GM12878 (cell line): ENCODE data around the gene PRSS33.

Experiments used
- CBFB ChIP-seq: IDR thresholded peaks from 2 replicates; pipeline ENCODE4 v1.6.1; 2016; ENCODE audit warnings: antibody characterized with exemption, low read depth
- NFXL1 ChIP-seq: fragments of 450-650 bp; IDR thresholded peaks from 2 replicates; pipeline ENCODE4 v1.6.1; 2017; ENCODE audit warnings: antibody characterized with exemption, mild to moderate bottlenecking, borderline replicate concordance
- ZNF274 ChIP-seq: IDR thresholded peaks from one replicate; pipeline ENCODE4 v1.8.0; 2011; ENCODE audit not compliant: insufficient read length, insufficient read depth
- TF ChIP-seq, protein P1 (sequence below): fragments of 150-350 bp; IDR thresholded peaks from 2 replicates; pipeline ENCODE4 v1.6.1; 2016; ENCODE audit warnings: low read depth, low read length

DNA sequence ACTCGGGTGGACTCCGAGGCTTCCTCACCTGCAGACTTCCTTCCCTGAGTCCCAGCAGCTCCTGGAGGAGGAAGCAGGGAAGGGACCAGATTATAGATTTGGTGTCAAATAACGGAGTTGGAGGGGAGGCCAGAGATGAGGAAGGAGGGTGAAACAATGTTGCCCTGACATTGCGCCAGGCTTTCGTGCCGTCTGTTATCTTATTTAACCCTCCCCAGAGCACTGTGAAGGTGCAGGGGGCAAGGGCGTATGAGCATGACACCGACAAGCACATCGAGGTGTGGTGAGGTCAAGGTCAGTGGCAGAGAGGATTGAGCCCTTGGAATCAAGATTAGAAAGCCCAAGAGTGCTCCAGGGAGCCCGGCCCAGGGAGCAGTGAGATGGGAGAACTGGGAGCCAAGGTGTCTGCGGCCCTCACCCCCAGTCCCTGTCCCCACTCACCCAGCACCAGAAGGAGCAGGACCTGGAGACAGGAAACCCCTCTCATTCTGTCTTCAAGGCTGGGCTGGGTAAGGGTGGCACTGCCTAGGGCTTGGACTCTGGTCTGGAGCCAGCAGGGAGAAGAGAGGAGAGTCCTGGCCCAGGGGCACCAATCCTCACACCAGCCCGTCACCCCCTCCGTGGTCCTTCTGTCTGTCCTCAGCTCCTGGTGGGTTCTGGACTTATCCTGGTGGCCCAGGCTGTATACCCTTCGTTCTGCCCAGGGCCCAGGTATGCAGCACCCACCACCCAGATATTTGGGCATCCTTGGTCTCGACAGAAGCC is 1.1 kb downstream of the PRSS33 start:
- TF ChIP-seq, protein P1, sequence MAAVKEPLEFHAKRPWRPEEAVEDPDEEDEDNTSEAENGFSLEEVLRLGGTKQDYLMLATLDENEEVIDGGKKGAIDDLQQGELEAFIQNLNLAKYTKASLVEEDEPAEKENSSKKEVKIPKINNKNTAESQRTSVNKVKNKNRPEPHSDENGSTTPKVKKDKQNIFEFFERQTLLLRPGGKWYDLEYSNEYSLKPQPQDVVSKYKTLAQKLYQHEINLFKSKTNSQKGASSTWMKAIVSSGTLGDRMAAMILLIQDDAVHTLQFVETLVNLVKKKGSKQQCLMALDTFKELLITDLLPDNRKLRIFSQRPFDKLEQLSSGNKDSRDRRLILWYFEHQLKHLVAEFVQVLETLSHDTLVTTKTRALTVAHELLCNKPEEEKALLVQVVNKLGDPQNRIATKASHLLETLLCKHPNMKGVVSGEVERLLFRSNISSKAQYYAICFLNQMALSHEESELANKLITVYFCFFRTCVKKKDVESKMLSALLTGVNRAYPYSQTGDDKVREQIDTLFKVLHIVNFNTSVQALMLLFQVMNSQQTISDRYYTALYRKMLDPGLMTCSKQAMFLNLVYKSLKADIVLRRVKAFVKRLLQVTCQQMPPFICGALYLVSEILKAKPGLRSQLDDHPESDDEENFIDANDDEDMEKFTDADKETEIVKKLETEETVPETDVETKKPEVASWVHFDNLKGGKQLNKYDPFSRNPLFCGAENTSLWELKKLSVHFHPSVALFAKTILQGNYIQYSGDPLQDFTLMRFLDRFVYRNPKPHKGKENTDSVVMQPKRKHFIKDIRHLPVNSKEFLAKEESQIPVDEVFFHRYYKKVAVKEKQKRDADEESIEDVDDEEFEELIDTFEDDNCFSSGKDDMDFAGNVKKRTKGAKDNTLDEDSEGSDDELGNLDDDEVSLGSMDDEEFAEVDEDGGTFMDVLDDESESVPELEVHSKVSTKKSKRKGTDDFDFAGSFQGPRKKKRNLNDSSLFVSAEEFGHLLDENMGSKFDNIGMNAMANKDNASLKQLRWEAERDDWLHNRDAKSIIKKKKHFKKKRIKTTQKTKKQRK = no peak
- TF ChIP-seq CBFB (no peak), NFXL1 (no peak), ZNF274 (no peak)
